K562 (cell line): ENCODE data around the gene OOSP4A. TPM values are rescaled to one million over a fixed set of nuclear protein-coding genes. Genes with fewer than 3 reads are reported as not detected.

Experiments used
- ATAC-seq: fragments of 200-7000 bp; cut with Tn5 transposase; 3 replicates; pipeline ENCODE4 v1.9.1; 2020; ENCODE audit warnings: moderate library complexity
- BruUV-seq: library from RNA; stranded (reverse); fragments of 400-500 nt; replicated peaks from 2 replicates; lab custom pipeline; 2021; lab: Mats Ljungman, UMichigan
- CTCF ChIA-PET: fragments of 300-600 bp; formaldehyde crosslinking; extraction: SDS; loops from one replicate; lab custom pipeline; 2021; ENCODE audit warnings: low intra/inter-chr PET ratio; lab: Yijun Ruan, JAX
- POLR2A ChIA-PET: fragments of 300-600, 350-650 bp; sonication (Branson Sonifier 250); formaldehyde crosslinking; extraction: SDS; loops from one replicate; lab custom pipeline; 2021; ENCODE audit warnings: antibody characterized with exemption, inconsistent platforms; lab: Yijun Ruan, JAX
- DNase-seq, 4 experiments: peaks; one replicate each; pipeline versions ENCODE4 v3.0.0 to v3.0.0-alpha.2; 2011 to 2018; ENCODE audit warnings: low spot score in 3 of 4, mixed read lengths in 3 of 4; ENCODE audit errors: extremely low read depth in 1 of 4
- FAIRE-seq: peaks from 2 replicates; lab custom pipeline; 2011; peaks lifted over from hg19 to GRCh38; lab: Jason Lieb, UNC
- H2AFZ ChIP-seq: 2 replicates; pipeline ENCODE4 v1.6.0; 2011; ENCODE audit warnings: low read depth, low read length, control low read depth, inconsistent platforms
- H3K27ac ChIP-seq: fragments of 200-600 bp; 3 replicates; pipeline ENCODE4 v1.8.0; 2011; ENCODE audit warnings: low read depth, mild to moderate bottlenecking, control low read depth, inconsistent platforms, low read length, moderate library complexity, mixed read lengths; ENCODE audit errors: extremely low read depth
- H3K27me3 ChIP-seq, 2 experiments: fragments of 300-600 bp in 1 of 2; 2 replicates in 1 of 2; 3 replicates in 1 of 2; pipeline versions ENCODE4 v1.6.0 to v1.8.0; 2011; ENCODE audit warnings: inconsistent platforms in 2 of 2, low read length in 2 of 2, mild to moderate bottlenecking in 1 of 2, mixed read lengths in 1 of 2, moderate library complexity in 1 of 2; ENCODE audit not compliant: control insufficient read depth in 2 of 2, insufficient read depth in 2 of 2
- H3K36me3 ChIP-seq: fragments of 300-600 bp; 3 replicates; pipeline ENCODE4 v1.8.0; 2011; ENCODE audit warnings: mild to moderate bottlenecking, low read length, inconsistent platforms; ENCODE audit not compliant: control insufficient read depth, insufficient read depth
- H3K4me1 ChIP-seq, 2 experiments: fragments of 200-600 bp in 1 of 2; replicated peaks in 1 of 2; 2 replicates in 1 of 2; 3 replicates in 1 of 2; pipeline versions ENCODE4 v1.5.1 to v1.8.0; 2011; ENCODE audit warnings: inconsistent platforms in 2 of 2, low read length in 2 of 2, mild to moderate bottlenecking in 1 of 2, mixed read lengths in 1 of 2, moderate library complexity in 1 of 2; ENCODE audit not compliant: control insufficient read depth in 2 of 2, insufficient read depth in 2 of 2
- H3K4me2 ChIP-seq: 2 replicates; pipeline ENCODE4 v1.6.1; 2011; ENCODE audit warnings: low read length, control low read depth, inconsistent platforms, mixed read lengths; ENCODE audit not compliant: insufficient read depth
- H3K4me3 ChIP-seq: fragments of 200-600 bp; sonication (generic), shearing (Covaris generic); 2 replicates; pipeline ENCODE4 v1.5.1; 2016; ENCODE audit warnings: control low read depth, inconsistent platforms
- H3K79me2 ChIP-seq: fragments of 200-600 bp; 3 replicates; pipeline ENCODE4 v1.8.0; 2011; ENCODE audit warnings: low read length, inconsistent platforms; ENCODE audit not compliant: control insufficient read depth, insufficient read depth
- H3K9ac ChIP-seq, 2 experiments: 2 replicates each; pipeline versions ENCODE4 v1.6.0 to v1.6.1; 2011; ENCODE audit warnings: low read depth in 2 of 2, low read length in 2 of 2, control low read depth in 1 of 2, inconsistent platforms in 1 of 2, mild to moderate bottlenecking in 1 of 2, mixed read lengths in 1 of 2; ENCODE audit not compliant: insufficient read depth in 1 of 2
- H3K9me1 ChIP-seq: one replicate; pipeline ENCODE4 v1.6.0; 2011; ENCODE audit warnings: inconsistent platforms, mild to moderate bottlenecking, low read length, moderate library complexity; ENCODE audit not compliant: control insufficient read depth, insufficient read depth
- H3K9me3 ChIP-seq: replicated peaks from 2 replicates; pipeline ENCODE4 v1.5.1; 2011; ENCODE audit warnings: low read depth, low read length, inconsistent platforms; ENCODE audit not compliant: control insufficient read depth, insufficient read depth
- H4K20me1 ChIP-seq: replicated peaks from 2 replicates; pipeline ENCODE4 v1.6.1; 2011; ENCODE audit warnings: low read length, inconsistent platforms, mixed read lengths; ENCODE audit not compliant: control insufficient read depth, insufficient read depth
- AFF1 ChIP-seq, 2 experiments: fragments of 450-650 bp; IDR thresholded peaks; 2 replicates each; pipeline ENCODE4 v1.6.1; 2018; ENCODE audit warnings: mild to moderate bottlenecking in 2 of 2, low read depth in 1 of 2; ENCODE audit not compliant: partially characterized antibody in 2 of 2
- C11orf30 ChIP-seq: fragments of 450-650 bp; IDR thresholded peaks from 2 replicates; pipeline ENCODE4 v1.6.1; 2016; ENCODE audit warnings: low read depth, mild to moderate bottlenecking
- GABPB1 ChIP-seq: sonication (generic); formaldehyde crosslinking; IDR thresholded peaks from 2 replicates; pipeline ENCODE4 v1.8.0; 2022; ENCODE audit warnings: mild to moderate bottlenecking, missing genetic modification reagents
- HINFP ChIP-seq: fragments of 450-650 bp; conservative IDR thresholded peaks from 2 replicates; pipeline ENCODE4 v1.6.1; 2016; ENCODE audit warnings: missing genetic modification characterization, low read depth, mild to moderate bottlenecking, control low read depth, missing compliant biosample characterization
- HMG20A ChIP-seq: fragments of 450-650 bp; formaldehyde crosslinking; conservative IDR thresholded peaks from 2 replicates; pipeline ENCODE4 v1.4.0; 2020; ENCODE audit warnings: mild to moderate bottlenecking, mixed read lengths
- HMG20B ChIP-seq: fragments of 250-450 bp; sonication (Bioruptor Pico); IDR thresholded peaks from 2 replicates; pipeline ENCODE4 v1.5.0; 2021; ENCODE audit warnings: mild to moderate bottlenecking
- MAFF ChIP-seq: IDR thresholded peaks from 2 replicates; pipeline ENCODE4 v1.6.1; 2012; ENCODE audit warnings: low read length, improper control_type of control experiment
- MAFG ChIP-seq: fragments of 450-650 bp; conservative IDR thresholded peaks from 2 replicates; pipeline ENCODE4 v1.6.1; 2016; ENCODE audit warnings: missing genetic modification characterization, missing compliant biosample characterization
- MAFK ChIP-seq: IDR thresholded peaks from 2 replicates; pipeline ENCODE4 v1.6.1; 2011; ENCODE audit warnings: low read length, improper control_type of control experiment
- MYNN ChIP-seq, 2 experiments: sonication (generic); formaldehyde crosslinking in 1 of 2; IDR thresholded peaks; 2 replicates each; pipeline versions ENCODE4 v1.5.0 to v1.6.1; 2016 to 2020; ENCODE audit warnings: antibody characterized with exemption in 1 of 2, missing genetic modification reagents in 1 of 2
- PML ChIP-seq: IDR thresholded peaks from 2 replicates; pipeline ENCODE4 v1.6.1; 2012; ENCODE audit warnings: low read length, inconsistent platforms
- POLR2A ChIP-seq: fragments of 450-650 bp; conservative IDR thresholded peaks from 2 replicates; pipeline ENCODE4 v1.6.1; 2016
- PTRF ChIP-seq: fragments of 450-650 bp; IDR thresholded peaks from 2 replicates; pipeline ENCODE4 v1.6.1; 2016; ENCODE audit warnings: mild to moderate bottlenecking, missing genetic modification characterization, missing compliant biosample characterization
- SAFB ChIP-seq: fragments of 200-400 bp; formaldehyde crosslinking; IDR thresholded peaks from 2 replicates; pipeline ENCODE4 v1.6.1; 2017; ENCODE audit warnings: low read depth, low read length, borderline replicate concordance
- ZNF316 ChIP-seq: fragments of 450-650 bp; IDR thresholded peaks from 2 replicates; pipeline ENCODE4 v1.6.1; 2016
- WGBS: fragments of 100-300 bp; shearing (Covaris generic); methylation state at CpG from one replicate; pipeline ENCODE4 v1.1.6; 2016; ENCODE audit warnings: low coverage, mixed read lengths; ENCODE audit not compliant: insufficient coverage; ENCODE audit errors: missing lambda C conversion rate; 5-methylcytosine and 5-hydroxymethylcytosine counted together
- in situ Hi-C: fragments of 300-500 bp; cut with MboI; formaldehyde crosslinking; loops from 4 replicates; pipeline ENCODE4 v1.15.0; 2018; ENCODE audit warnings: inconsistent platforms, mixed read lengths
- intact Hi-C: fragments of 100-400 bp; cut with micrococcal nuclease; formaldehyde crosslinking; loops from 2 replicates; pipeline ENCODE4 v1.14.2; 2022
- polyA plus RNA-seq, 8 experiments: library from polyadenylated mRNA; depleted of rRNA in 4 of 8; stranded (reverse) in 5 of 8; unstranded in 3 of 8; fragments of >200 nt; fragmentation: Nextera tagmentation in 2 of 8; fragmentation: Illumina TruSeq in 1 of 8; extraction: Ambion mirVana in 2 of 8; extraction: Trizol in 1 of 8; gene quantifications; 2 replicates each; pipeline versions ENCODE4 v1.2.1 to v1.2.3, GENCODE V29; 2011 to 2014; ENCODE audit warnings: inconsistent platforms in 1 of 8, missing spikeins in 1 of 8
- total RNA-seq, 7 experiments: library from RNA; depleted of rRNA in 6 of 7; stranded (reverse); fragments of >200 nt in 6 of 7; fragmentation: Illumina TruSeq in 2 of 7; extraction: Trizol in 2 of 7; gene quantifications; 2 replicates each; pipeline versions ENCODE4 v1.2.1 to v1.2.3, GENCODE V29; 2011 to 2021; ENCODE audit warnings: low replicate concordance in 1 of 7
- TF ChIP-seq, protein P1 (sequence below): fragments of 250-450 bp; sonication (Bioruptor Pico); IDR thresholded peaks from 2 replicates; pipeline ENCODE4 v1.8.0; 2021; ENCODE audit warnings: moderate library complexity, mild to moderate bottlenecking, inconsistent platforms
- TF ChIP-seq, protein P2 (sequence below), 3 experiments: IDR thresholded peaks in 2 of 3; conservative IDR thresholded peaks in 1 of 3; 2 replicates each; pipeline ENCODE4 v1.5.1; 2011 to 2012; ENCODE audit warnings: low read length in 3 of 3, mild to moderate bottlenecking in 3 of 3, control low read depth in 2 of 3, improper control_type of control experiment in 1 of 3, inconsistent platforms in 1 of 3, low read depth in 1 of 3, mixed read lengths in 1 of 3, moderate library complexity in 1 of 3; ENCODE audit not compliant: insufficient read depth in 2 of 3

Gene OOSP4A
- total and polyA plus RNA-seq, 9 of the 15 experiments (the other 6 are each of a cell fraction or from before 2014, with no cell fraction given): 0.40 to 2.4 (median 0.74) TPM; not detected in 2

- Histone ChIP-seq H3K27me3 (no peaks in the 10 kb centered on the region), H3K9me1 (no peaks in the 10 kb centered on the region), H3K27ac (no peak overlapping the region), H3K79me2 (no peaks in the 10 kb centered on the region), H3K4me3 (no peak overlapping the region)
- in situ Hi-C loops: no loop called here
- 65% methylated on average over 1 of the region's 1 CpG for whole genome bisulfite sequencing
- DNase-seq (no peak), ATAC-seq (no peak)
- BruUV-seq: no TSS peak
- intact Hi-C loops: no loop called here
- TF ChIP-seq HMG20B (no peak), PTRF (tag) (no peak), AFF1 (IDR thresholded peaks at IDR 0.05; ENCODE audit: low read depth in 1 of 2, partially characterized antibody in 2 of 2) (no peak), GABPB1 (no peak), C11orf30 (peak; percentile 76), HINFP (tag) (no peak), MAFF (peak; percentile 75), POLR2A (no peak), SAFB (no peak), ZNF316 (peak; percentile 84), HMG20A (no peak), MAFG (tag) (peak; percentile 56), MYNN (IDR thresholded peaks at IDR 0.05) (no peak), MYNN (CRISPR knock-in tag; IDR thresholded peaks at IDR 0.05) (no peak), PML (no peak), MAFK (peak; percentile 55; the same call in 1 of the 2 replicates)
- TF ChIP-seq, protein P1, sequence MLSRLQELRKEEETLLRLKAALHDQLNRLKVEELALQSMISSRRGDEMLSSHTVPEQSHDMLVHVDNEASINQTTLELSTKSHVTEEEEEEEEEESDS (CRISPR knock-in tag): no peak
- TF ChIP-seq, protein P2, sequence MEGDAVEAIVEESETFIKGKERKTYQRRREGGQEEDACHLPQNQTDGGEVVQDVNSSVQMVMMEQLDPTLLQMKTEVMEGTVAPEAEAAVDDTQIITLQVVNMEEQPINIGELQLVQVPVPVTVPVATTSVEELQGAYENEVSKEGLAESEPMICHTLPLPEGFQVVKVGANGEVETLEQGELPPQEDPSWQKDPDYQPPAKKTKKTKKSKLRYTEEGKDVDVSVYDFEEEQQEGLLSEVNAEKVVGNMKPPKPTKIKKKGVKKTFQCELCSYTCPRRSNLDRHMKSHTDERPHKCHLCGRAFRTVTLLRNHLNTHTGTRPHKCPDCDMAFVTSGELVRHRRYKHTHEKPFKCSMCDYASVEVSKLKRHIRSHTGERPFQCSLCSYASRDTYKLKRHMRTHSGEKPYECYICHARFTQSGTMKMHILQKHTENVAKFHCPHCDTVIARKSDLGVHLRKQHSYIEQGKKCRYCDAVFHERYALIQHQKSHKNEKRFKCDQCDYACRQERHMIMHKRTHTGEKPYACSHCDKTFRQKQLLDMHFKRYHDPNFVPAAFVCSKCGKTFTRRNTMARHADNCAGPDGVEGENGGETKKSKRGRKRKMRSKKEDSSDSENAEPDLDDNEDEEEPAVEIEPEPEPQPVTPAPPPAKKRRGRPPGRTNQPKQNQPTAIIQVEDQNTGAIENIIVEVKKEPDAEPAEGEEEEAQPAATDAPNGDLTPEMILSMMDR (IDR thresholded peaks at IDR 0.05 in 2 of 3, conservative IDR thresholded peaks at IDR 0.05 in 1 of 3; ENCODE audit: insufficient read depth in 2 of 3, low read depth in 1 of 3, low read length in 3 of 3): no peak
- TF ChIP-seq, all 486 proteins: peak for 5
- Histone ChIP-seq H3K4me2 (no peak overlapping the region), H4K20me1 (no peaks in the 10 kb centered on the region), H3K9ac (no peak overlapping the region), H3K4me1 (peaks cover 0 to 16% of the 10 kb centered on the region in 2 experiments; a peak in 2 of 5 replicates), H2AFZ (no peak overlapping the region), H3K36me3 (no peaks in the 10 kb centered on the region), H3K9me3 (no peaks in the 10 kb centered on the region)
- ChIA-PET CTCF (no interaction called here), POLR2A (no interaction called here)
- FAIRE-seq: no peak
These were observed 19.4 kb downstream of the OOSP4A start for GRCh38 chr11:59983212-59983611.
